Activated naive CD4-positive, alpha-beta T cell treated with anti-CD3 and anti-CD28 coated beads for 36 hours (primary cell): ENCODE measurements around the gene ZNF672. TPM values are rescaled to one million over a fixed set of nuclear protein-coding genes. Genes with fewer than 3 reads are reported as not detected.
"Not testable (repeated sequence)": the region's sequence is repeated elsewhere in the genome, so short reads cannot be mapped to it uniquely, and the experiment has no call there.

Experiments
- CTCF ChIA-PET: fragments of 350-600 bp; sonication (Branson Sonifier 250); formaldehyde crosslinking; loops from one replicate; lab custom pipeline; 2021; ENCODE audit warnings: antibody characterized with exemption; lab: Charles Lee
- DNase-seq: peaks from one replicate; pipeline ENCODE4 v3.0.0-alpha.2; 2020
- H3K27ac Mint-ChIP-seq: one replicate; pipeline ENCODE4 v1.8.0; 2021; ENCODE audit warnings: mild to moderate bottlenecking, mixed read lengths
- H3K27me3 Mint-ChIP-seq: one replicate; pipeline ENCODE4 v1.8.0; 2021; ENCODE audit warnings: low read depth, mixed read lengths
- H3K36me3 Mint-ChIP-seq: one replicate; pipeline ENCODE4 v1.8.0; 2021; ENCODE audit warnings: low read depth, mixed read lengths
- H3K4me1 Mint-ChIP-seq: one replicate; pipeline ENCODE4 v1.8.0; 2021; ENCODE audit warnings: low read depth, mixed read lengths
- H3K4me3 Mint-ChIP-seq: one replicate; pipeline ENCODE4 v1.8.0; 2021; ENCODE audit warnings: mild to moderate bottlenecking, moderate library complexity, mixed read lengths
- H3K9me3 Mint-ChIP-seq: one replicate; pipeline ENCODE4 v1.8.0; 2021; ENCODE audit warnings: mixed read lengths
- intact Hi-C: fragments of 100-400 bp; cut with micrococcal nuclease; formaldehyde crosslinking; loops from one replicate; pipeline ENCODE4 v1.15.1; 2023
- total RNA-seq, 2 experiments: library from RNA; stranded (reverse); gene quantifications; one replicate each; pipeline ENCODE4 v1.2.3, GENCODE V29; 2021

ZNF672 gene
- total RNA-seq, 2 experiments from 2014 or later, result 51.6 to 53.4 TPM

GRCh38 chr1:248824701-248825100, 13.3 kb upstream of the ZNF672 start:
- H3K36me3 Mint-ChIP-seq, result peaks cover 16% of the 10 kb centered on the region

GRCh38 chr1:248825136-248825535, 12.9 kb upstream of the ZNF672 start:
- Mint-ChIP-seq H3K4me3 (peak overlapping the region; percentile 90), H3K4me1 (peaks cover 63% of the 10 kb centered on the region), H3K27ac (peak overlapping the region; percentile 98), H3K36me3 (peaks cover 16% of the 10 kb centered on the region), H3K27me3 (no peaks in the 10 kb centered on the region), H3K9me3 (no peaks in the 10 kb centered on the region)
- no peak for DNase-seq
- intact Hi-C loops, result loop anchor here (5.0 kb wide), 2 partner anchors 213 to 343 kb away; no protein-coding TSS in a partner anchor
- CTCF ChIA-PET, result interaction anchor here (0.8 to 3.9 kb wide), 5 partner anchors 12 to 81 kb away, joined by 3 to 27 read pairs (median 4); partner anchors contain the start of genes PGBD2, ZNF672 and ZNF692

More at GRCh38 chr1:248824701-248825100, 13.3 kb upstream of the ZNF672 start:
- intact Hi-C loops, result loop anchor here (5.0 kb wide), 2 partner anchors 212 to 342 kb away; no protein-coding TSS in a partner anchor
- Mint-ChIP-seq H3K27me3 (no peaks in the 10 kb centered on the region), H3K27ac (peak overlapping the region; percentile 98), H3K9me3 (no peaks in the 10 kb centered on the region), H3K4me1 (peaks cover 66% of the 10 kb centered on the region), H3K4me3 (peak overlapping the region; percentile 90)
- CTCF ChIA-PET, result interaction anchor here (0.8 to 3.9 kb wide), 5 partner anchors 12 to 81 kb away, joined by 3 to 27 read pairs (median 4); partner anchors contain the start of genes PGBD2, ZNF672 and ZNF692
- no peak for DNase-seq

GRCh38 chr1:248825573-248825908, 12.5 kb upstream of the ZNF672 start:
- DNase-seq, result no peak
- intact Hi-C loops, result loop anchor here (5.0 kb wide), 2 partner anchors 213 to 343 kb away; no protein-coding TSS in a partner anchor
- peak overlapping the region; percentile 98 for H3K27ac Mint-ChIP-seq
- peaks cover 59% of the 10 kb centered on the region for H3K4me1 Mint-ChIP-seq
- no peaks in the 10 kb centered on the region for H3K9me3 Mint-ChIP-seq
- peak overlapping the region; percentile 90 for H3K4me3 Mint-ChIP-seq
- peaks cover 16% of the 10 kb centered on the region for H3K36me3 Mint-ChIP-seq
- no peaks in the 10 kb centered on the region for H3K27me3 Mint-ChIP-seq
- CTCF ChIA-PET, result interaction anchor here (0.7 to 3.9 kb wide), 9 partner anchors 11 to 81 kb away, joined by 3 to 27 read pairs (median 4); partner anchors contain the start of genes PGBD2, ZNF672 and ZNF692

GRCh38 chr1:248825909-248826760, 11.9 kb upstream of the ZNF672 start, which contains the start of gene SH3BP5L:
TSS of gene SH3BP5L (minus strand) at chr1:248825915. CDS start at chr1:248824935, 980 bp downstream.
- Mint-ChIP-seq H3K9me3 (no peaks in the 10 kb centered on the region), H3K4me3 (peak within 1 kb of the TSS; percentile 90), H3K27me3 (no peaks in the 10 kb centered on the region), H3K36me3 (peaks cover 16% of the 10 kb centered on the region), H3K27ac (peak within 1 kb of the TSS; percentile 98), H3K4me1 (peaks cover 53% of the 10 kb centered on the region)
- DNase-seq, result peak; percentile 95
- intact Hi-C loops, result loop anchor here (1.0 to 5.0 kb wide), 11 partner anchors 12 to 1747 kb away; partner anchors contain the start of genes PGBD2, ZNF670, ZNF672 and ZNF692
- CTCF ChIA-PET, result interaction anchor here (0.7 to 3.9 kb wide), 8 partner anchors 7 to 207 kb away, joined by 3 to 27 read pairs (median 4); partner anchors contain the start of gene ZNF672

- Mint-ChIP-seq H3K36me3 (peaks cover 10% of the 10 kb centered on the region), H3K27ac (no peak overlapping the region), H3K4me3 (no peak overlapping the region), H3K4me1 (peaks cover 26% of the 10 kb centered on the region), H3K9me3 (no peaks in the 10 kb centered on the region), H3K27me3 (peaks cover 2% of the 10 kb centered on the region)
- CTCF ChIA-PET, result interaction anchor here (3.9 kb wide), 1 partner anchor 8 kb away, joined by 27 read pairs; the partner anchor contains the start of gene ZNF672
- DNase-seq, result no peak
- intact Hi-C loops, result loop anchor here (5.0 kb wide), 2 partner anchors 217 to 347 kb away; no protein-coding TSS in a partner anchor
Observed at GRCh38 chr1:248828845-248829244, 9.2 kb upstream of the ZNF672 start.

- CTCF ChIA-PET, H3K27ac Mint-ChIP-seq, intact Hi-C loops, DNase-seq, H3K27me3 Mint-ChIP-seq, H3K4me1 Mint-ChIP-seq, H3K36me3 Mint-ChIP-seq, H3K4me3 Mint-ChIP-seq, H3K9me3 Mint-ChIP-seq: not testable (repeated sequence)
Observed at GRCh38 chr1:248830718-248831017, 7.4 kb upstream of the ZNF672 start.

GRCh38 chr1:248831842-248832241, 6.2 kb upstream of the ZNF672 start:
- H3K4me3 Mint-ChIP-seq, result no peak overlapping the region
- intact Hi-C loops, result no loop called here
- H3K9me3 Mint-ChIP-seq, result no peaks in the 10 kb centered on the region
- no peaks in the 10 kb centered on the region for H3K36me3 Mint-ChIP-seq
- peaks cover 2% of the 10 kb centered on the region for H3K27me3 Mint-ChIP-seq
- no peak for DNase-seq
- CTCF ChIA-PET, result interaction anchor here (1.2 kb wide), 1 partner anchor 27 kb away, joined by 4 read pairs; the partner anchor contains the start of gene ZNF692
- H3K4me1 Mint-ChIP-seq, result peaks cover 7% of the 10 kb centered on the region
- H3K27ac Mint-ChIP-seq, result no peak overlapping the region

- peak; percentile 35 for DNase-seq
- Mint-ChIP-seq H3K27ac (no peak overlapping the region), H3K4me1 (peaks cover 4% of the 10 kb centered on the region), H3K9me3 (no peaks in the 10 kb centered on the region), H3K4me3 (no peak overlapping the region), H3K27me3 (peaks cover 2% of the 10 kb centered on the region), H3K36me3 (peaks cover 2% of the 10 kb centered on the region)
- intact Hi-C loops, result no loop called here
- CTCF ChIA-PET, result interaction anchor here (3.8 kb wide), 1 partner anchor 8 kb away, joined by 27 read pairs; the partner anchor contains the start of gene SH3BP5L
Observed at GRCh38 chr1:248834343-248834940, 3.6 kb upstream of the ZNF672 start.

- Mint-ChIP-seq H3K36me3 (peaks cover 5% of the 10 kb centered on the region), H3K27me3 (peaks cover 2% of the 10 kb centered on the region), H3K27ac (no peak overlapping the region), H3K9me3 (no peaks in the 10 kb centered on the region), H3K4me3 (no peak overlapping the region), H3K4me1 (peaks cover 22% of the 10 kb centered on the region)
- no peak for DNase-seq
- CTCF ChIA-PET, result interaction anchor here (1.8 to 3.8 kb wide), 4 partner anchors 10 to 30 kb away, joined by 5 to 27 read pairs (median 10); partner anchors contain the start of genes SH3BP5L and ZNF692
- intact Hi-C loops, result no loop called here
Observed at GRCh38 chr1:248837045-248837780, 811 bp upstream of the ZNF672 start.

GRCh38 chr1:248838357-248839167, 538 bp downstream of the ZNF672 start:
- peaks cover 22% of the 10 kb centered on the region for H3K4me1 Mint-ChIP-seq
- H3K9me3 Mint-ChIP-seq, result no peaks in the 10 kb centered on the region
- intact Hi-C loops, result loop anchor here (1.0 kb wide), 5 partner anchors 12 to 86 kb away; partner anchors contain the start of genes PGBD2 and ZNF692
- H3K27ac Mint-ChIP-seq, result no peak overlapping the region
- peak; percentile 91 for DNase-seq
- no peak overlapping the region for H3K4me3 Mint-ChIP-seq
- peaks cover 8% of the 10 kb centered on the region for H3K36me3 Mint-ChIP-seq
- CTCF ChIA-PET, result interaction anchor here (1.1 to 3.8 kb wide), 6 partner anchors 12 to 64 kb away, joined by 3 to 27 read pairs (median 10); partner anchors contain the start of genes SH3BP5L and ZNF692
- no peaks in the 10 kb centered on the region for H3K27me3 Mint-ChIP-seq
